OCI-M2 (cell line): ENCODE measurements around the gene MCM8.

ENCODE experiments used
- DNase-seq: peaks from one replicate; lab custom pipeline; 2025; ENCODE audit not compliant: unreplicated experiment; lab: John Stamatoyannopoulos, UW

The MCM8 gene

GRCh38 chr20:5950271-5951031 is at the start of gene MCM8, which contains the start of gene TRMT6:
Gene MCM8 (plus strand): TSS chr20:5950652. CDS start chr20:5952016, 1,364 bp downstream.
Gene TRMT6 (minus strand): TSS chr20:5950533. CDS start chr20:5950405, 128 bp downstream.
- peak; percentile 73 for DNase-seq

GRCh38 chr20:5900908-5901307 is 49.5 kb upstream of the MCM8 start:
- no peak for DNase-seq

- DNase-seq = no peak
These were observed 41.5 kb upstream of the MCM8 start for GRCh38 chr20:5908981-5909380.

- DNase-seq = no peak
These were observed 40.3 kb upstream of the MCM8 start for GRCh38 chr20:5910186-5910585.

- no peak for DNase-seq
These were observed 37.3 kb upstream of the MCM8 start for GRCh38 chr20:5913166-5913565.

- DNase-seq = no peak
These were observed 35.6 kb upstream of the MCM8 start for GRCh38 chr20:5914859-5915258.

- DNase-seq = no peak
These were observed 31.4 kb upstream of the MCM8 start for GRCh38 chr20:5918856-5919625.

- DNase-seq = no peak
These were observed 30.6 kb upstream of the MCM8 start for GRCh38 chr20:5919626-5920544.

GRCh38 chr20:5920581-5920980 is 29.9 kb upstream of the MCM8 start:
- no peak for DNase-seq

GRCh38 chr20:5923493-5923892 is 27.0 kb upstream of the MCM8 start:
- DNase-seq = no peak

GRCh38 chr20:5925551-5925950 is 24.9 kb upstream of the MCM8 start:
- DNase-seq = no peak

GRCh38 chr20:5927749-5928462 is 22.5 kb upstream of the MCM8 start:
- no peak for DNase-seq

GRCh38 chr20:5928836-5929715 is 21.4 kb upstream of the MCM8 start:
- DNase-seq = no peak

- DNase-seq = no peak
These were observed 19.0 kb upstream of the MCM8 start for GRCh38 chr20:5931411-5931810.

- DNase-seq = no peak
These were observed 17.7 kb upstream of the MCM8 start for GRCh38 chr20:5932796-5933195.

GRCh38 chr20:5933802-5934436 is 16.5 kb upstream of the MCM8 start:
- DNase-seq = peak; percentile 13

GRCh38 chr20:5935384-5935783 is 15.1 kb upstream of the MCM8 start:
- DNase-seq = no peak

- DNase-seq = no peak
These were observed 14.2 kb upstream of the MCM8 start for GRCh38 chr20:5936238-5936637.

GRCh38 chr20:5938456-5939029 is 11.9 kb upstream of the MCM8 start:
- no peak for DNase-seq
